Stimulated activated CD8-positive, alpha-beta memory T cell treated with anti-CD3 and anti-CD28 coated beads, Interleukin-4, amount 100 ng/mL, for 4 hours (primary cell): ENCODE data around the gene WNT3.

Experiments
- DNase-seq, 2 donors: peaks; one replicate each; pipeline ENCODE4 v3.0.0-alpha.2; 2020; ENCODE audit warnings: low read depth in 2 of 2, low spot score in 1 of 2

WNT3 gene

DNA sequence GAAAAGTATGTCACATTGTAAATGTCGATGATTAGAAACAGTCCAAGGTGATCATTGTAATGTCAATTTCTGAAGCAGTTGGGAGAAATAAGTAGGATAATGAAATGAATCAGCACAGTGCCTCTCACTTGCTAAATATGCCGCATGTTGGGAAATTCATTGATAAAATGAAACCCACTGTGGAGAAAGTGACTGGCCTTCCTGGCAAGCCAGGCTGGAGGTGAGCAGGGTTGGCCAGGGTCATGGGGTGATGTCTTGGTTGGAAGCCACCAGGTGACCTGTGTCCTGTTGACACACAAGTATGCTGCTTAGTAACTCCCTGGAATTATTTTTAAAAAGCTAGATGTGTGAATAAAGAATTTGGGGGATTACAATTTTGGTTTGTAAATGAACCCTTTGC, 18.0 kb upstream of the WNT3 start:
- DNase-seq: no peak

DNA sequence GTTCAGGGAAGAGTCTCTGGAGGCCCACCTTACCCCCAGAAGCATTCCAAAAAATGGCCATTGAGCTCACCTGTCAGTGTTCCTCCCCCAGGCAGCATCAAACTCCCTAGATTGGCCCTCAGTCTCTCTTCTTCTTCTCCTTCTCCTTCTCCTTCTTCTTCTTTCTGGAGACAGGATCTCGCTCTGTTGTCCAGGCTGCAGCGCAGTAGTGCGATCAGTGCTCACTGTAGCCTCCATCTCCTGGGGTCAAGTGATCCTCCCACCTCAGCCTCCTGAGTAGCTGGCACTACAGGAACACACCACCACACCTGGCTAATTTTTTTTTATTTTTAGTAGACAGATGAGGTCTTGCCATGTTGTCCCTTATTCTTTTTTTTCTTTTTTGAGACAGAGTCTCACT, 16.4 kb upstream of the WNT3 start:
- DNase-seq: no peak

DNA sequence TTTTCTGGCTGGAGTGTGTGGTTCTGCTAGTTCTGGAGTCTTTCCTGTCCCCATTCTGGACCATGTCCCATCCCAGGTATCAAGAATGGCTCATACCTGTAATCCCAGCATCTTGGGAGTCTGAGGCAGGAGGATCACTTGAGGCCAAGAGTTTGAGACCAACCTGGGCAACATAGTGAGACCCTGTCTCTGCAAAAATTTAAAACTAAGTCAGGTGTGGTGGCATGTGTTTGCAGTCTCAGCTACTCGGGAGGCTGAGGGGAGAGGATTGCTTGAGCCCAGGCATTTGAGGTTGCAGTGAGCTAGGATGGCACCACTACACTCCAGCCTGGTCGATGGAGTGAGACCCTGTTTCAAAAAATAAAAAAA, 15.3 kb upstream of the WNT3 start:
- no peak for DNase-seq

DNA sequence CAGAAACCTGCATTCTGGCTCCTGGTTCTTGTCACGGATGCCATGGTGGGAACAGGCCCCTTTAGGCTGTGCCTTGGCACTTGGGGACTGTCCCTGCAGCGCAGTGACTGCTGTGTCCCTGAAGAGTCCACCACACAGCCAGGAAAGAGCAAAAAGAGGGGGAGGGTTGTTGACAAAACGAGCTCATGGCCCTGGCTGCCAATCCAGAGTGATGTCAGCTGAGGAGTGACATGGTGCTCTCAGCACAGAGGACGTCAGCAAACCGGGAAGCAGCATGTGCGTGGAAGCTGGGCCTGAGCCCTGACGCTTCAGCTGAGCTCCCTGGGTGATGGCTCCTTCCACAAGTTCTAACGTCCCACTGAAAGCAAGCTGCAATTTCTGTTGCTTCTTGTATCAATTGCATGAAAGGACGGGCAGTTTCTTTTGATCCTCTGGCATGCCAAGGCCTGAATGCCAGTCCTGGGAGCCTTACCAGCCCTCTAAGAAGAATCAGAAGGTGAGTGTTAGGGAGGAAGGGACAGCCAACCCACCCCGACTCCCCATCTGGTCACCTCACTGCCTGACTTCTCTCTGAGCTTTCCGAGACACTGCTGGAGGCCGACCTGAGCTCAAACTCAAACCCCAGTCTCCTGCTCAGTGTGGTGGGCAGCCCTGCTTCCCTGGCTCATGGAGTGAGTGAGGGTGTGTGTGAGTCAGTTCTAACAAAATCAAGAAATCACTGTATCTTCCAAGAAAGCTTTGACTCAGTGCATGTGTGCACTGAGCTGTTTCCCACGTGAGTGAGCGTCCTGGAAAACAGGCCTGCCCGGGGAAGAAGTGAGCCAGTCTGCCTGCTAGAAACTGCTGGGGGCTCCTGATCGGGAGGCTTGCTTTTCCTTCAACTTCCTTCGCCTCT, 14.7 kb upstream of the WNT3 start:
- DNase-seq: no peak

DNA sequence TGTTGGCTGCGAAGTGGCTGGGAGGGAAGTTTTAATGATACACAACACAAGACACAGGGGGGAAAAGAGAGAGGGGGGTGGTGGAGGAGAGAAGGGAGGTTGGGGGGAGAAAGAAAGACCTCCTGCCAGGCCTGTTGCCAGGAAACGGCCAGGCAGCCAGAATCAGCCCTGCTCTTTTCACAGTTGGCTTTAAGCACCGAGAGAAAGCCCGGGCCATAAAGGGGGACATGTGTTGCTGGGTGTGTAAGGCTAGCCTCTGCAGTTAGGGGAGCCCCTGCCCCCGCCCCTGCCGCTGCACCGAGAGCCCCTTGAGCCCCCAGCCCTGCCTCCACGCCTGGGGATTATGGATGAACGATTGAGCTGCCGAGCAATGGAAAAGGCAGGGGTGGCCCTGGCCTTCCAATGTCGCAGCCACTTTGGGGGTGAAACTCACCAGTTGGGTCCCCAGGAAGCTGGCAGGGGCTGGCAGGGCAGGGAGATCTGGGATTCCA, 13.9 kb upstream of the WNT3 start:
- DNase-seq: no peak

DNA sequence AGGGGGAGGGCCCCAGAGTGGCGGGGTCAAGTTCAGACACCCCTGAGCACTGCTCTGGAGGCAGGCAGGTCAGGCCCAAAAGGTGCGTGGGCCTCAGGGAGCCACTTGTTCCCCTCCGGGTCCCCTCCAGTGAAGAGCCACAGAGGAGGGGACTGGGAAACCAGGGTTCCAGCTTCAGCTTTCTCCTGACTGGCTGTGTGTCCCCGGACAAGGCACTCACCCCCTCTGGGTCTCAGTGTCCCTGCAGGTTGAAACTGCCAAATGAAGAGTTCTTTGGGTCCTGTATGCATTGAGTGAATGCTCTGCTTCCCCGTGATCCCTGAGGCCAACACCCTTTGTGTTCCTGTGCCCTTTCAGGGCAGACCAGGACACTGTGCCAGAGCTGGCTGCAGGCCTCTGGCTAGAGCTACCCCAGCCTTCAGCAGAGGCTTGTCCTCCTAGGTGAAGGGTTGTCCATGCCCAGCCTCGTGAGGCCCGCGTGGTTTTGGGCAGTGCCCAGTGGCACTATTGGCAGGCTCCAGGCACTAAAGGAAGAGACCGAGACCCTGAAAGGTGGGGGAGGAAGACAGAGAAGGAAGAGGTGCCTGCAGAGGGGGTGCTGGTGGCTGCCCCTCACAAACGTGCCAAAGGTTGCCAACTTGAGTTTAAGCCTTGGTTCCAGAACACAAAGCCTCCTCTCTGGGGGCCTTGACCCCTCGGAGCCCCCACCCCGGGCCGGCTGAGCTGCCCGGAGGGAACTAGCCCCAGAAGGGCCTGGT, 13.3 kb upstream of the WNT3 start:
- no peak for DNase-seq

DNA sequence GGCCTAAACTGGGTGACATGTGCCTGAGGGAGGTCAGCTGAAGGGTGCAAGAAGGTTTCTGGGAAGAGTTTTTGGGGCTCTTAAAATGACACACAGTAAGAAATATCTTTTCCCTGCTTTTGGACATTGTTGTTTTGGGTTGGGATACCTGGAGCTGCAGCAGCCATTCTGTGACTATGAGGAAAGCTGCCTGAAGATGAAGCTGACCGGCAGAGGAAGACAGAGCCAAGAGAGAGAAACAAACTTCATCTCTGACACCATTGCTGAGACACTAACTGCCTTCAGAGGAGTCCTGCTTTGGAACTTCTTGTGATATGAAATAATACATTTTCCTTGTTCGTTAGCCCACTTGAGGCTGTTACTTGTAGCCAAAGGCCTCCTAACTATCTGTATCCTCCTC, 8.8 kb upstream of the WNT3 start:
- no peak for DNase-seq

DNA sequence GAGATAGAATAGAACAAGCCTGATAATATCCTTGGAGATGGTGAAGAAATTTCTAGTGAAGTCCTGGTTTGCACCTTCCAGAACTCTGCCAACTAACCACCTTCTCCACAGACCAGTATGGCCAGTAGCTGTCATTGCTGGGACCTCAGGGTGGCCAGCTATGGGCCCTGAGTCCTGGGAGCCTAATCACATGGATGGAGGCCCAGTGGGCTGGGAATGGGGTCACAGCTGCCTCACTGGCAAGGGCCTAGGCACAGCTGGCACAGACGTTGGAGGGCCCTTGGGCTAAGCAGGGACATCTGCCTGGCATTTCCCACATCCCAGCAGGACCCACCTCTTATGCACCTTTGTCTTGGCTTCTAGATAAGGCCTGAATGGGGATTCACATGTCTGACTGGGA, 7.6 kb upstream of the WNT3 start:
- DNase-seq: no peak

DNA sequence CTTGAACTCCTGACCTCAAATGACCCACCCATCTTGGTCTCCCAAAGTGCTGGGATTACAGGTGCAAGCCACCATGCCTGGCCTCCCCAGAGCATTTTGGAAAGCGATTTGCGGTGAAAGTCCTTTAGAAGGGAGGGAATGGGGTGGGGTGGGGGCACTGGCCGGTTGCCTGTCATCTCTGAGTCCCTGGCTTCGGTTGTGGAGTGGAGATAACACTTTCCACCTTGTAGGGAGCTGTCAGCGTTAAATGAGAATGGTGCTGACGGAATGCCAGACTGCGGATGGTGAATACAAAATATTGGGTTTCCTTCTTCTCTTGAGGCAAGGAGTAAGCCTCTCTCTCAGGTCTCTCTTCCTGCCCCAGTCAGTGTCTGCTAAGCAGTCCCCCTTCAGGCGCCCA, 5.2 kb upstream of the WNT3 start:
- no peak for DNase-seq

DNA sequence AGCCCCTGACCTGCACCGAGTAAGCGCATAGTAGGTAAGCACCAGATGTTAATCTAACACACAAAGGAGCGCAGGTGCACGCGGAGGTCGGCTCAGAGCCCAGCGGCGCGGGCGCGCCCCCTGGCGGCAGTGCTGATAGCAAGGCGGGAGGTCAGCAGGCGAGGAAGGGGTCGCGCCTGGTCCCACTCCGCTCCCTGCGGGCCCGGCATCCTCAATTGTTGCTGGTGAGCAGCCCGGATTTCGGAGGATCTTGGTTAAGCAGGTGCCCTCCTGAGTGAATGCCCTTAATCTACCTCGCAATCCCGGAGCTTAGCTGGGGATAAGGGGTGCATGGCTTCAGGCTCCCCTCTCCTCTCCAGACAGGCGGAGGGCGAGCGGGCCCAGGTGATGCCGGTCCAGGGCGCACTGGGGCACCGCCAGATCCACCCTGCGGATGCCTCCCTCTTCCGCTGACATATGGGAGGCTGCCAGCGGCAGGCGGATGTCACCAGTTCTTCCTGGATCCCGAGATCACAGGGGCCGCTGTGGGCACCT, 4.0 kb upstream of the WNT3 start:
- no peak for DNase-seq

DNA sequence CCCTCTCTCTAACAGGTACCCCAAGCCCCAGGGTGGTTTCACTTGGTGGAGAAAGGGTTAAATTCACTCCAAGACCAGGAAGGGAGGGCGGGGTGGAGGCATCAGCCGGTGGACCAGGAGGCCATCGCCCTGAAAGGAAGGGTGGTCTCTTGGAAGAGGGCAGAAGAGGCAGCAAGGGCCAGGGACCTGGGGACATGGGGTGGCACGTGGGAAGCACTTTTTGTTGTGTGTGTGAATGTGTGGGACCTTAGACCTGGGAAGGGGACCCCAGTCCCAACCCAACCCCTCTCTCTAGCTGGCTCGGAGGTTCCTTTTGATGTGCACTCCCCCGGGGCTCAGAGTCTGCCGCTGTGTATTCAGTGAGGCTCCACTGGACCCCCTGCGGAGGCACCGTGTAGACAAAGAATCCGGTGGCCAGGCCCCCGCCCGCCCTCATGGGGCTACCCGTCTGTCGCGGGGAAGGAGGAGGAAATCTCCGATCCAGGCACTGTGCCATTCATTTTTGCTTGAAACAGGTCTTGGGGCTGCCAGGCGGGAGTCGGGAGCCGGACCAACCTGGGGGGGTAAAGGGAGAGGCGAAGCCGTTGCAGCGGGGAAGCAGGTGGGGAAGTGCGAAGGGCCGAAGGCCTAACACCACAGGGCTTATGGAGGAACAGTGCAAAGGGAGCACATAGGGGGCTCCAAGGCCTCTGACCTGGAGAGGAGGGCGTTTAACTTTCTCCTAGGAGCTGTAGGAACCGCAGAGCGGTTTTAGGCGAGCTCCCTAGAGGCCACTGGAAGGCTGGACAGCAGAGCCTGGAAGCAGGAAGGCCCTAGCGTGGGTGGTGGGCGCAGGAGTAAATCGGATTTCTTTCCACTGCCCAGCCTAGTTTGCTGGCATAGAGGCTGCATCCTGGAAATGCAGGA, 3.2 kb upstream of the WNT3 start:
- DNase-seq: no peak

DNA sequence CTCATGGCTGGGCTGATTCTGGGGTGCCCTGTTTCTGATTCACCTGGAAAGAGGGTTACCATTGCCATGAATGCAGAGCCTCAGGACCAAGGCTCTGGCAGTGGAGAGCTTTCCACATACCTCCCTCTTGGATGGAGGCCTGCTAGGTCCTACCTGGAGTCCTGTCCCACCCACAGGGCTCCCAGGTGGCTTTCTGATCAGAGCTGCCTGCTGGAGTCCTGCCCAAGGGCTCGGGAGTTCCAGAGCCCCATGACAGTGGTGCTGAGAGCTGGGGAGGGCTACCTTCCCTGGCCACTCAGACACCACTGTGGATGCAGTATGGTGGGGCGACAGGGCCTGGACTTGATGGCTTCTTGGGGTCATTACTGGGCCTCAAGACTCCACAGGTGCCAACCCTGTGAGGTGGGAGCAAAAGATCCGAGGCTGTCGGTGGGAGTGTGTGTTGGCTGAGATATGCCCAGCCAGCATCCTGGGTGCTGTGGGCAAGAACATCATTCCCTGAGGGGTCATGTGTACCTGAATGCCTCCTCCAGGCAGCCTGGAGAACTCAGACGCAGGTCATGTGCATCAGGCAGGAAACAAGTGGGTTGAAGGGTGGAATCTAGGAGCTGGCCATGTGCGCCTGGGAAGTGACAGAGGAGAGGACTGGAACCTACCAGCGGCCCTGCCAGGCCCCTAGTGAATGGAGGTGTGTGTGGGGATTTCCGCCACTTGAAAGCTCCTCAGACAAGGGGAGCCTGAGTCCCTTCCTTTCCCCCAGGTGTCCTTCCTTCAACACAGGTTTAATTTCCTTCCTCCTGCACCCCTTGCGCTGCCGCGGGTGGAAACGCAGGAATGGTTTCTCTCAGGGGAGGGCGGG, 2.3 kb upstream of the WNT3 start:
- DNase-seq: no peak

DNA sequence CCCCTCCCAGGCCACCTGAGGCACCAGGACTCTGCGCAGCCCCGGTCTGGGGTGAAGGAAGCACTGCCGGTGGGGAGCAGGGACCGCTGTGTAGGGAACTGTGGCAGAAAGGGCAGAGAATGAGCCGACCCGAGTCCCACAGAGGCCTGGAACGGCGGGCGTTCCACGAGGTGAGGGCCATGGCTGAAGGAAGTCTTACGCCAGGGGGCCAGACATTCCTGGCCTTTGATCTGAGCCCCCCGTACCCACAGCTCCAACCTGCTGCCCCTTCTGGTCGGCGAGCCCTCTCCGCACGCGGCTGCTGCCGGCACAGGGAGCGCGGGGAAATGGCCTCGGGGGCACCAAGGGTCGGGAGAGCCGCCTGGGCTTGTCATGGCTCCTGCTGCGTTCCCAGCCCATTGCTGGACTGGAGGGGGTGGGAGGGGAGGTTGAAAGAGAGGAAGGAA, 1.4 kb upstream of the WNT3 start:
- no peak for DNase-seq

DNA sequence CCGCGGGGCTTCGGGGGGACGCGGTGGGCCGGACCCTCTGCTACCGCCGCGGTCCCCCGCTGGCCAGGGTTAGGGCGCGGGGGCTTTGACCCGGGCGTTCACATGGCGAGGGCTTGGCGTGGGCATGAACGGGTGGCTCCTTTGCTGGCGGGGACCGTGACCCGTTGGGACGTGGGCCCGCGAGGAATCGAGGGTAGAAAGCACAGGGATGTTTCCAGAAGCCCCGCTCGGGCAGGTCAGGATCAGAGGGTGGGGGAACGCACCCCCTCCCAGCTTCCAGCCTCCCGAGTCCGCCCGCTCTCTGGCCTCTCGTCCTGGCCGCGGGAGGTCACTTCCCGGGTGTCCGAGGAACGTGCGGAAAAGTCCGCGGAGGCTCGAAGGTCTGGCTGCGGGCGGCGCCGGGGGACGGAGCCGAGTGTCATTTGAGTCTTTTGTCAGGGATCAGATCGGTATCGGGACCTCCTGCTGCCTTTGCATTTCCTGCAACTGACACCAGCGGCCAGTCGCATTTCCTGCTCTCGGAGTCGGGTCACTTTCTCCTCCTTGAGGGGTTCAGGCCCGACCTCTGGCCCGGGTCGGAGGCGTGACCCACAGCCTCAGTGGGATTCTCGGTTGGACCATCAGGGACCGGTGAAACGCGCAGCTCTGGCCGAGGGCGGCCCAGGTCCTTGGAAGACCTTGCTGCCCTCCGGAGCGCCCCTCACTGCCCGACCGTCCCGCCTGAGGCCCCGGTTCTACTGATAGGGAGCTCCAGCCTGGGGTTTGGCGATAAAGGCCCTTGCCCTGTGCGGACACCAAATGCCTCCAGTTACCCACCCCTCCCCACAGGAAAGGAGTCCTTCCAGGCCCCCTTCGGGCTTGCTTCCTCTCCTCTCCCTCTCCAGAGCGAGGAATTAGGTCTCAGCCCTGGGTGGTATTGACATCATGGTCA, 702 bp upstream of the WNT3 start:
- no peak for DNase-seq

DNA sequence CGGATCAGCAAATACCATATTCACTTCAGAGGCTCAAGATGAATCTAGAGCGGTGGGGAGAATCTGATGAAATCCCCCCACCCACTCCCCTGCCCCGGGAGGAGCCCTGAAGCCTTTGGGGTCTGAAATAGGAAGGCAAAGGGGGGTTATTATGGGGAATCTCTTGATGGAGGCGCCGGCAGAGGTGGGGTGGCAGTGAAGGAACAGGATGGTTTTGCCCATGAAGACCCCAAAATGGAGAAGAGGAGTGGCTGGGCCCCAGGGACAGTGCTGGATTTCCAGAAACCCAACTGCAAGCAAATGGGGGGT, 637 bp downstream of the WNT3 start:
- DNase-seq: no peak

DNA sequence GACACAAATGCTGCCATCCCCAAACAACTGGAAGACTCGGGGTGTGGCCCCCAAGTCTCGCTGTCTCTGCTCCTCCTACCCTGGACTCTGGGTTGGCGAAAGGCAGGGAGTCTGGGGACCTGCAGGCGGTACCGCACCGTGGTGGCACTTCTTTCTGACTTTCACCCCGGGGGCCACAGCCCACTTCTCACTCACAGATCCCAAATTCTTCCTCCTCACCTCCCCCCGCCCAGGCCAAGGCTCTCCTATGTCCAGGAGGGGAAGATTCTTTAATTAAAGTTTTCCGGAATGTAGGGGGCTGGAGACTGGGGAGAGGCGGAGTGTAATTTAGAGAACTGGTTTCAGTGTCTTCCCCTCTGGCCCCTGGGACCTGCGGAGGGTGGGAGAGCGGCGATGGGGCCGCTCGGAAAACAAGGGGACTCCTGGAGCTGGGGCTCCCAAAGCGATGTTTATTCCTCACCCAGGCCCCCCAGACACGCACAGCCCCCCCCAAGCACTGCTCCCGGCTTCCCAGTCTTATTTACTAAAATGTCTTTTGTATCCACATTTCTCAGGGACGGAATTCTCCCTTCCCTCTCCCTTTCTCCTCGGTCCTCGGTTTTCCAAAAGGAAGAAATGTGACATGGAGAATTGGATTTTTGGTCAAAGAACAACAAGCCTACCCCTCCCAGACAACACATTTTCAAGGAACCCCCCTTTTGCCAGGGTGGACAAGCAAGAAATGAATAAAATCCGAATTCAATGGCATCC, 1.2 kb downstream of the WNT3 start:
- no peak for DNase-seq

DNA sequence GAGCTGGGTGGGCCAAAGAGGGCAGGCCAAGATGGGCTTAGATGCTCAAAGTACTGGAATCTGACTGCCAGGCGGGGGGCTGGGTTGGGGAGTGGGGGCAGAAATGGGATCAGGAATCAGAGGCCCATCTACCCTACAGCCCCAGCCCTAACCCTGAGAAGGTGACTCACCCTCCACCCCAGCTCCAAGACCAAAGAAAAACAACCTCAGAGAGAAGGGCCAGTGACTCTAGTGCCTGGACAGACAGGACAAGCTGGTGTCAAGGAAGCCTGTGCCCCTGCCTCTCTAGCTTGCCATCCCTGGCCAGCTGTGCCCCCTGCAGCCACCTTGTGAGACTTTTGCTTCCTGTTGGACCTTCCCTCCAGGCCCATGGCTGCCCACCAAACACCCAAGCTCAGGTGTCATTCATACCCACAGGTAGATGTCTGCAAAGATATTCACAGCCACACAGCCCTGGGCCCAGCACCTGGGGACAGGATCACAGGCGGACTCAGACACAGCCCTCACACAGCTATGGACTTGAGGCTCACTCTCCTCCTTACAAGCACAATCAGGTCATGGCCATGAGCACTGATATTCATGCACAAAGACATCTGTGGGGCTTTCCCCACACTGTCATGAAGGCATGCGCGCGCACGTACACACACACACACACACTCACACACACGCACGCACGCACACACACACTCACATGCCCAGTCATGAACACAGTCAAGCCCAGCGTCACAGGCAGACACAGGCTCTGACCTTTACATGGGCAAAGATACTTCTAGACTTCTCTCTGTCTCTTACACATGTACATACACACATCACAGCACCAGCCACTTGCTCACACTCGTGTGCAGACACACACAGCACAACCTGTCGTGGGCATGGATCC, 2.8 kb downstream of the WNT3 start:
- DNase-seq: no peak

DNA sequence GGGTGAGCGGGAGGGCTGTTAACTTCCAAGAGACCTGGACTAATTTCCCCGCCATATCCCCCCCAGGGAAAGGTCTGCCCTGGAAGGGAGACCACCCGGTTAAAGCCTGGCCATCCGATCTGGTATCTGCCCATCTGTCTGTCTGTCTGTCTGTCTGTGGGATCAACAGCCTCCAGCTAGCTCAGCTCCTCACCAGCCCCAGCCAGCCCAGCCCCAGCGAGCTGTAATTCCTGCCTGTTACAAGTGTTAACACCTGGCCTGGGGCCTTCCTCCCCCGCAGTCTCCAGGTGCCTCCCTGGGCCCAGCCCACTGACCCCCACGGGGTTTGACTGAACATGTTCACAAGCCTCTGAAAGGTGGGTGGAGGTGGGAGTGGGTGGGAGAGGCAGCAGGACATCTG, 4.0 kb downstream of the WNT3 start:
- no peak for DNase-seq
